Thoracic aorta (tissue), 2 donors: Measurements from ENCODE around the gene HYLS1. TPM values are rescaled to one million over a fixed set of nuclear protein-coding genes. Genes with fewer than 3 reads are reported as not detected.

Experiments used
- ATAC-seq: fragments of 150-250 bp; one replicate; pipeline ENCODE4 v1.8.0; 2017; ENCODE audit warnings: low read depth; ENCODE audit not compliant: insufficient number of reproducible peaks, low FRiP score
- DNase-seq: peaks from one replicate; pipeline ENCODE4 v3.0.0-alpha.2; 2020; ENCODE audit warnings: low spot score
- H3K27ac ChIP-seq, 2 donors: fragments of 200-600 bp; sonication (generic); 1 replicate in 1 of 2; 2 replicates in 1 of 2; pipeline ENCODE4 v1.5.1; 2016; ENCODE audit warnings: mild to moderate bottlenecking in 2 of 2, moderate library complexity in 2 of 2
- H3K27me3 ChIP-seq: fragments of 200-600 bp; sonication (generic); replicated peaks from 2 replicates; pipeline ENCODE4 v1.6.0; 2016; ENCODE audit warnings: mild to moderate bottlenecking; ENCODE audit not compliant: insufficient read depth
- H3K36me3 ChIP-seq: fragments of 200-600 bp; sonication (generic); one replicate; pipeline ENCODE4 v1.5.1; 2016
- H3K4me1 ChIP-seq, 2 donors: fragments of 200-600 bp; sonication (generic); 1 replicate in 1 of 2; 2 replicates in 1 of 2; pipeline versions ENCODE4 v1.5.1 to v1.6.0; 2016; ENCODE audit warnings: low read depth in 2 of 2, mild to moderate bottlenecking in 1 of 2; ENCODE audit not compliant: control insufficient read depth in 1 of 2
- H3K4me3 ChIP-seq: fragments of 200-600 bp; sonication (generic); 2 replicates; pipeline ENCODE4 v1.5.1; 2016; ENCODE audit warnings: mild to moderate bottlenecking
- H3K9me3 ChIP-seq: fragments of 200-600 bp; sonication (generic); 2 replicates; pipeline ENCODE4 v1.5.1; 2016
- total RNA-seq, 2 donors: library from RNA; depleted of rRNA; stranded (reverse); fragments of >200 nt; gene quantifications; one replicate each; pipeline versions ENCODE4 v1.1.0 to v1.2.3, GENCODE V29; 2016
- TF ChIP-seq, protein P1 (sequence below): fragments of 200-600 bp; sonication (generic); IDR thresholded peaks from one replicate; pipeline ENCODE4 v1.5.1; 2019; ENCODE audit warnings: antibody characterized with exemption

Gene HYLS1
- total RNA-seq, 2 donors from 2014 or later, result 0.56 to 6.1 TPM

DNA sequence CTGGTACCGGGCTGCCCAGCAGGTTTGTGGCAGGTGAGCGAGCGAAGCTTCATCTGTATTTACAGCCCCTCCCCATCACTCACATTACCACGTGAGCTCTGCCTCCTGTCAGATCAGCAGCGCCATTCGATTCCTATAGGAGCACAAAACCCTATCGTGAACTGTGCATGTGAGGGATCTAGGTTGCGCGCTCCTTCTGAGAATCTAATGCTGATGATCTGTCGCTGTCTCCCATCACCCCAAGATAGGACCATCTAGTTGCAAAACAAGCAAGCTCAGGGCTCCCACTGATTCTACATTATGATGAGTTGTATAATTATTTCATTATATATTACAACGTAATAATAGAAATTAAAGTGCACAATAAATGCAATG is 42.6 kb downstream of the HYLS1 start:
- no peaks in the 10 kb centered on the region for H3K4me1 ChIP-seq
- H3K27ac ChIP-seq, result no peak overlapping the region
- ATAC-seq (no peak), DNase-seq (no peak)
- no peaks in the 10 kb centered on the region for H3K9me3 ChIP-seq
- no peaks in the 10 kb centered on the region for H3K27me3 ChIP-seq
- H3K36me3 ChIP-seq, result no peaks in the 10 kb centered on the region
- TF ChIP-seq, protein P1, sequence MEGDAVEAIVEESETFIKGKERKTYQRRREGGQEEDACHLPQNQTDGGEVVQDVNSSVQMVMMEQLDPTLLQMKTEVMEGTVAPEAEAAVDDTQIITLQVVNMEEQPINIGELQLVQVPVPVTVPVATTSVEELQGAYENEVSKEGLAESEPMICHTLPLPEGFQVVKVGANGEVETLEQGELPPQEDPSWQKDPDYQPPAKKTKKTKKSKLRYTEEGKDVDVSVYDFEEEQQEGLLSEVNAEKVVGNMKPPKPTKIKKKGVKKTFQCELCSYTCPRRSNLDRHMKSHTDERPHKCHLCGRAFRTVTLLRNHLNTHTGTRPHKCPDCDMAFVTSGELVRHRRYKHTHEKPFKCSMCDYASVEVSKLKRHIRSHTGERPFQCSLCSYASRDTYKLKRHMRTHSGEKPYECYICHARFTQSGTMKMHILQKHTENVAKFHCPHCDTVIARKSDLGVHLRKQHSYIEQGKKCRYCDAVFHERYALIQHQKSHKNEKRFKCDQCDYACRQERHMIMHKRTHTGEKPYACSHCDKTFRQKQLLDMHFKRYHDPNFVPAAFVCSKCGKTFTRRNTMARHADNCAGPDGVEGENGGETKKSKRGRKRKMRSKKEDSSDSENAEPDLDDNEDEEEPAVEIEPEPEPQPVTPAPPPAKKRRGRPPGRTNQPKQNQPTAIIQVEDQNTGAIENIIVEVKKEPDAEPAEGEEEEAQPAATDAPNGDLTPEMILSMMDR, result no peak
- H3K4me3 ChIP-seq, result no peak overlapping the region

DNA sequence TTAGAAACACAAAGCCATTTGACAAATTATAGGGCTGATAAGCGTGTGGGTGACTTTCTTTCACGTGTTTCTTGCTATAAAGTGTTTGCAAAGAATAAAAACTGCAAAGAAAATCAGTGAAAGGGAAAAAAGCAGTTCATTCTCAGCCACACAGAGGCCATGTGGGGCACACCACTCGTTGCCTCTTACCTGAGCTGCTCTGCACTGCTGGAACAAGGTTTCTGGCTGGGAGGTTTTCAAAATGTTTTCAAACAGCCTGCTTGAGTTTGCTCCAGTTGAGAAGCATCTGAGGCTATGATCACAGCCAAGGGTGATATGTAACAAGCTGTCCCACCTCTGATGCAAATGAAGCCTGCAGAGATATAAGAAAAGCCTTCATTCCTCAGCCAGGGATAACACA is 43.6 kb downstream of the HYLS1 start:
- Histone ChIP-seq H3K4me1 (no peaks in the 10 kb centered on the region), H3K27me3 (no peaks in the 10 kb centered on the region), H3K36me3 (no peaks in the 10 kb centered on the region), H3K9me3 (no peaks in the 10 kb centered on the region), H3K27ac (no peak overlapping the region), H3K4me3 (no peak overlapping the region)
- DNase-seq, result no peak
- TF ChIP-seq, protein P1, result no peak
- ATAC-seq, result no peak

DNA sequence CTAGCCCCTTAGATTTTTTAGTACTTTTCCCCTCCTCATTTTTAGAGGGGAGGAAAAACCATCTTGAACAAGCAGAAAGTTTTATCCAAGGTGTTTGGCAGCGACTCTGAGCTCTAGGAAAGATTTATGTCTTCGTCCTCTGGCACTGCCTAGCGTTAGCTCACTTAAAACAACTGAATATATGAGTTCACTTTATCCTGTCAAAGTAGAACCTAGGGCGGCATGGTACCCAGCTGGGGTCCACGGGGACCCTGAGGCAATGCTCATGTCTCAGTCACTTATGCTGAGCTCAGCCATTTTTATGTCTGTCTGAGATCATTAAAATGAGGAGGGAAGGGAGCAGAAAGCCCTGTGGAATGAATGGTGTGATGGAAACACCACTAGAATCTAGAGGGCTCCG is 44.2 kb downstream of the HYLS1 start:
- no peaks in the 10 kb centered on the region for H3K4me1 ChIP-seq

DNA sequence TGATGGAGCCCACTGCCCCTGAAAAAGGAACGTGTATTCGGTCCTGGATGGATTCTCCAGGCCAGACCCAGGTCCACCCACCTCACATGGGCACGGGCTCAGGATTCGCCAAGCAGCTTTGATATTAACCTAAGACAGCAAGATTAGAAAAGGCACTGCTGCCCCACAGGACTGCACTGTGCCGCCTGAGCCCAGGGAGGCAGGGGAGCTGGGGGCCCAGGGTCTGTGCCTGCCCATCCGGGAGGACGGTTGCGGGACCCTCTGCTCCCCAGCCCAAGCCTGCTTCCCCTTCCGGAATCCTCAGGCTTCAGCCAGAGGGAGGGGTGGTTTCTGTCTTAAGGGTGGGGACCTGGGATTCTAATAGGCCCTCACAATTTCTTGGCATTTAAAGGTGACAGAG is 44.8 kb downstream of the HYLS1 start:
- TF ChIP-seq, protein P1, result no peak
- H3K9me3 ChIP-seq, result no peaks in the 10 kb centered on the region
- no peak overlapping the region for H3K4me3 ChIP-seq
- H3K4me1 ChIP-seq, result no peaks in the 10 kb centered on the region
- no peak overlapping the region for H3K27ac ChIP-seq
- H3K27me3 ChIP-seq, result no peaks in the 10 kb centered on the region
- ATAC-seq, result no peak
- H3K36me3 ChIP-seq, result no peaks in the 10 kb centered on the region
- no peak for DNase-seq

More for the DNA sequence above, 44.2 kb downstream of the HYLS1 start:
- no peaks in the 10 kb centered on the region for H3K27me3 ChIP-seq
- H3K9me3 ChIP-seq, result no peaks in the 10 kb centered on the region
- no peak for ATAC-seq
- no peak for DNase-seq
- TF ChIP-seq, protein P1, result no peak
- no peaks in the 10 kb centered on the region for H3K36me3 ChIP-seq
- H3K27ac ChIP-seq, result no peak overlapping the region
- no peak overlapping the region for H3K4me3 ChIP-seq

DNA sequence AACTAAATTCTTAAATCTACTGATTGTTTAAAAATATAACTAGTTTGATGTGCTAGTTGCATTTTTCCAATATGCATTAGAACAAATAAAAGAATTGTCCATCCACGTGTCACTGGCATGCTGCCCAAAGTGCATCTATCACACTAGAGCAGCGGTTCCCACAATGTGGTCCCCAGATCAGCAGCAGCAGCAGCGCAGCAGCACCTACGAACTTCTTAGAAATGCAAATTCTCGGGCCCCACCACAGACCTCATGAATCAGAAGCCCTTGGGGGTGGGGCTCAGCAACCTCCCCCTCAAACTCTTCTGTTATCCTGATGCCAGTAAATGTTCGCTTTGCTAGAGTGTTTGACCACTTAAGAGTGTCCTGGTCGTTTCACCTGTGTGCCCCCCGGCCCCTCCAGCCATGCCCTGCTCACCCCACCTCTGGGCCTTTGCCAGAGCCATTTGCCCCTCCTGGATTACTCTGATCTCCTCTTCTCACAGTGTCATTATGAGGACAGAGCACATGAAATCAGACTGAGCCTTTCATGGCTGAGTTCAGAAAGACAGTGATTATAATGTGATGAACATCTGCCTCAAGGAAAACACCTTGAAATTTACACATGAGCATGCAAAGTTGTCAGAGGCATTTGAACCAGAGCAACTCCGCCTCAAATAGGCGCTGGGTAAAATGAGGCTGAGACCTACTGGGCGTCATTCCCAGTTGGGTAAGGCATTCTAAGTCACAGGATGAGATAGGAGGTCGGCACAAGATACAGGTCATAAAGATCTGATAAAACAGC is 45.8 kb downstream of the HYLS1 start:
- Histone ChIP-seq H3K4me3 (no peak overlapping the region), H3K36me3 (no peaks in the 10 kb centered on the region), H3K9me3 (no peaks in the 10 kb centered on the region), H3K27me3 (no peaks in the 10 kb centered on the region), H3K4me1 (no peaks in the 10 kb centered on the region), H3K27ac (no peak overlapping the region)
- ATAC-seq (no peak), DNase-seq (no peak)
- TF ChIP-seq, protein P1, result no peak
